IMR-90 (cell line): Measurements from ENCODE around the gene FOXO4. TPM values are rescaled to one million over a fixed set of nuclear protein-coding genes. Genes with fewer than 3 reads are reported as not detected.
A peak's percentile ranks its signal among the peaks of the same experiment; 100 is the strongest.

ENCODE experiments used
- ATAC-seq: fragments of 200-7000 bp; cut with Tn5 transposase; 2 replicates; pipeline ENCODE4 v1.9.1; 2020; ENCODE audit warnings: low read depth, mild to moderate bottlenecking, moderate library complexity
- BruUV-seq: library from RNA; stranded (reverse); fragments of 400-500 nt; replicated peaks from 2 replicates; lab custom pipeline; 2021; lab: Mats Ljungman, UMichigan
- CTCF ChIA-PET: fragments of 300-600 bp; formaldehyde crosslinking; extraction: SDS; loops from one replicate; lab custom pipeline; 2021; ENCODE audit warnings: antibody characterized with exemption; lab: Yijun Ruan, JAX
- POLR2A ChIA-PET: fragments of 300-600 bp; sonication (Branson Sonifier 250); formaldehyde crosslinking; loops from one replicate; lab custom pipeline; 2022; ENCODE audit warnings: antibody characterized with exemption; ENCODE audit not compliant: unreplicated experiment; lab: Charles Lee
- DNase-seq: peaks from one replicate; pipeline ENCODE4 v3.0.0; 2013
- H2AFZ ChIP-seq: replicated peaks from 2 replicates; pipeline ENCODE3; 2013; ENCODE audit warnings: low read length, mild to moderate bottlenecking; ENCODE audit not compliant: poor library complexity
- H2AK5ac ChIP-seq: 2 replicates; pipeline ENCODE4 v1.6.1; 2013; ENCODE audit warnings: low read depth, low read length, inconsistent platforms
- H2AK9ac ChIP-seq: replicated peaks from 2 replicates; pipeline ENCODE3; 2013; ENCODE audit warnings: mild to moderate bottlenecking, low read depth, low read length, moderate library complexity; ENCODE audit not compliant: poor library complexity
- H2BK120ac ChIP-seq: 2 replicates; pipeline ENCODE4 v1.6.1; 2013; ENCODE audit warnings: low read depth, low read length, inconsistent platforms
- H2BK15ac ChIP-seq: 3 replicates; pipeline ENCODE4 v1.6.1; 2013; ENCODE audit warnings: low read depth, low read length, inconsistent platforms
- H2BK20ac ChIP-seq: 2 replicates; pipeline ENCODE4 v1.6.1; 2013; ENCODE audit warnings: low read depth, mild to moderate bottlenecking, inconsistent platforms, low read length, moderate library complexity
- H2BK5ac ChIP-seq: 2 replicates; pipeline ENCODE4 v1.6.1; 2013; ENCODE audit warnings: mild to moderate bottlenecking, low read depth, low read length, inconsistent platforms; ENCODE audit not compliant: poor library complexity, severe bottlenecking
- H3K14ac ChIP-seq: replicated peaks from 2 replicates; pipeline ENCODE4 v1.6.1; 2013; ENCODE audit warnings: low read depth, low read length, inconsistent platforms
- H3K18ac ChIP-seq: 2 replicates; pipeline ENCODE4 v1.6.1; 2013; ENCODE audit warnings: low read depth, low read length, control low read depth
- H3K23ac ChIP-seq: 2 replicates; pipeline ENCODE4 v1.6.1; 2013; ENCODE audit warnings: low read depth, low read length, inconsistent platforms
- H3K27ac ChIP-seq: 2 replicates; pipeline ENCODE4 v1.5.1; 2013; ENCODE audit warnings: mild to moderate bottlenecking, control low read depth, low read length; ENCODE audit not compliant: insufficient read depth
- H3K27me3 ChIP-seq: 2 replicates; pipeline ENCODE4 v1.6.1; 2013; ENCODE audit warnings: low read length; ENCODE audit not compliant: control insufficient read depth, insufficient read depth
- H3K36me3 ChIP-seq: 2 replicates; pipeline ENCODE4 v1.6.1; 2013; ENCODE audit warnings: low read length, mixed read lengths; ENCODE audit not compliant: control insufficient read depth, insufficient read depth
- H3K4ac ChIP-seq: 2 replicates; pipeline ENCODE4 v1.6.1; 2013; ENCODE audit warnings: low read depth, low read length, inconsistent platforms
- H3K4me1 ChIP-seq: 2 replicates; pipeline ENCODE4 v1.6.1; 2013; ENCODE audit warnings: low read length, mixed read lengths; ENCODE audit not compliant: control insufficient read depth, insufficient read depth
- H3K4me2 ChIP-seq: 2 replicates; pipeline ENCODE4 v1.6.1; 2013; ENCODE audit warnings: low read depth, mild to moderate bottlenecking, control low read depth, low read length, moderate library complexity
- H3K4me3 ChIP-seq: 2 replicates; pipeline ENCODE4 v1.5.1; 2013; ENCODE audit warnings: low read depth, mild to moderate bottlenecking, control low read depth, low read length, moderate library complexity; ENCODE audit not compliant: insufficient read depth
- H3K56ac ChIP-seq: 2 replicates; pipeline ENCODE4 v1.6.1; 2013; ENCODE audit warnings: low read length, inconsistent platforms; ENCODE audit not compliant: insufficient read depth; ENCODE audit errors: extremely low read depth
- H3K79me1 ChIP-seq, 2 experiments: 2 replicates each; pipeline ENCODE4 v1.6.1; 2013; ENCODE audit warnings: low read length in 2 of 2, inconsistent platforms in 1 of 2, low read depth in 1 of 2
- H3K9ac ChIP-seq: 2 replicates; pipeline ENCODE4 v1.6.1; 2013; ENCODE audit warnings: low read depth, low read length, control low read depth
- H3K9me1 ChIP-seq: 2 replicates; pipeline ENCODE4 v1.6.1; 2013; ENCODE audit warnings: low read length, inconsistent platforms; ENCODE audit not compliant: insufficient read depth
- H3K9me3 ChIP-seq: 2 replicates; pipeline ENCODE4 v1.6.1; 2013; ENCODE audit warnings: low read length; ENCODE audit not compliant: control insufficient read depth, insufficient read depth
- H4K20me1 ChIP-seq: 2 replicates; pipeline ENCODE4 v1.6.1; 2013; ENCODE audit warnings: low read length, inconsistent platforms; ENCODE audit not compliant: insufficient read depth
- H4K5ac ChIP-seq: 2 replicates; pipeline ENCODE4 v1.6.1; 2013; ENCODE audit warnings: mild to moderate bottlenecking, low read depth, low read length, control low read depth
- H4K8ac ChIP-seq, 2 experiments: 2 replicates each; pipeline ENCODE4 v1.6.1; 2013; ENCODE audit warnings: low read depth in 2 of 2, low read length in 2 of 2, control low read depth in 1 of 2, inconsistent platforms in 1 of 2
- H4K91ac ChIP-seq: 2 replicates; pipeline ENCODE4 v1.6.1; 2013; ENCODE audit warnings: low read depth, low read length, inconsistent platforms; ENCODE audit not compliant: insufficient read depth
- CEBPB ChIP-seq: IDR thresholded peaks from 2 replicates; pipeline ENCODE4 v1.6.1; 2012; ENCODE audit warnings: low read depth, low read length, improper control_type of control experiment
- POLR2A ChIP-seq: IDR thresholded peaks from 2 replicates; pipeline ENCODE4 v1.6.1; 2012; ENCODE audit warnings: mild to moderate bottlenecking, low read depth, low read length
- RFX5 ChIP-seq: IDR thresholded peaks from 2 replicates; pipeline ENCODE4 v1.8.0; 2012; ENCODE audit warnings: low read depth, mild to moderate bottlenecking, low read length, moderate library complexity
- WGBS, 2 experiments: methylation state at CpG; one replicate each; pipeline versions ENCODE4 v1.1.5 to v1.1.7; 2013; ENCODE audit warnings: missing lambda C conversion rate in 2 of 2; ENCODE audit not compliant: insufficient read length in 1 of 2; ENCODE audit errors: extremely low coverage in 2 of 2; 5-methylcytosine and 5-hydroxymethylcytosine counted together
- dilution Hi-C: fragments of 300-500 bp; cut with HindIII; formaldehyde crosslinking; loops from one replicate; pipeline ENCODE4 v1.14.3; 2018; ENCODE audit warnings: low sequenced_read_pairs; ENCODE audit not compliant: unreplicated experiment
- in situ Hi-C: fragments of 300-500 bp; cut with MboI; formaldehyde crosslinking; loops from 3 replicates; pipeline ENCODE4 v1.14.3; 2019; ENCODE audit warnings: low sequenced_read_pairs, inconsistent platforms, mixed read lengths
- intact Hi-C: fragments of 100-400 bp; cut with micrococcal nuclease; formaldehyde crosslinking; loops from 2 replicates; pipeline ENCODE4 v1.10.0; 2022
- polyA plus RNA-seq, 3 experiments: library from polyadenylated mRNA; depleted of rRNA; stranded (reverse); fragments of >200 nt; gene quantifications; 2 replicates each; pipeline ENCODE4 v1.2.3, GENCODE V29; 2012; ENCODE audit warnings: low replicate concordance in 1 of 3
- total RNA-seq: library from RNA; depleted of rRNA; stranded (reverse); fragments of >200 nt; gene quantifications from 2 replicates; pipeline ENCODE4 v1.2.3, GENCODE V29; 2012

The FOXO4 gene
- total and polyA plus RNA-seq, 2 of the 4 experiments (the other 2 are of a cell fraction), result 2.0 to 2.6 TPM

- Histone ChIP-seq H3K14ac (no peak overlapping the region), H3K18ac (no peak overlapping the region), H4K8ac (no peak overlapping the region), H3K56ac (no peak overlapping the region), H3K9me1 (no peaks in the 10 kb centered on the region), H2BK20ac (no peak overlapping the region), H2BK120ac (no peak overlapping the region), H2AK5ac (no peak overlapping the region), H2AK9ac (no peak overlapping the region), H3K23ac (no peak overlapping the region), H2BK15ac (no peak overlapping the region), H3K27me3 (peaks cover 6% of the 10 kb centered on the region), H3K9ac (no peak overlapping the region), H3K9me3 (no peaks in the 10 kb centered on the region), H4K5ac (no peak overlapping the region), H3K79me1 (no peaks in the 10 kb centered on the region), H4K20me1 (no peaks in the 10 kb centered on the region), H3K4me3 (no peak overlapping the region), H3K36me3 (no peaks in the 10 kb centered on the region), H3K4me2 (no peak overlapping the region), H2BK5ac (no peak overlapping the region), H2AFZ (no peak overlapping the region), H3K27ac (no peak overlapping the region), H3K4me1 (no peaks in the 10 kb centered on the region), H4K91ac (no peak overlapping the region), H3K4ac (no peak overlapping the region)
- no CpG with 5 or more reads among the region's 3 CpGs for WGBS, 2 experiments
- in situ Hi-C loops, result no loop called here
- peak; percentile 45 for DNase-seq
- POLR2A ChIA-PET, result no interaction called here
- intact Hi-C loops, result no loop called here
- dilution Hi-C loops, result no loop called here
- TF ChIP-seq POLR2A (no peak), CEBPB (no peak), RFX5 (no peak)
- no peak for ATAC-seq
- CTCF ChIA-PET, result no interaction called here
- no TSS peak for BruUV-seq
Measured at GRCh38 chrX:71081330-71082123, 14.1 kb upstream of the FOXO4 start.
